Measurements from ENCODE around the gene FBLN1.

Gene FBLN1

GRCh38 chr22:45480717-45481116, 22.0 kb upstream of the FBLN1 start:
- Histone ChIP-seq H3K36me3 (ENCODE audit: control insufficient read depth, insufficient read depth, low read length) (no peaks in the 10 kb centered on the region), H3K79me2 (no peaks in the 10 kb centered on the region), H3K9me3 (ENCODE audit: control insufficient read depth, low read length) (no peaks in the 10 kb centered on the region), H3K4me2 (ENCODE audit: low read length) (no peak overlapping the region), H3K4me3 (ENCODE audit: low read depth, low read length) (no peak overlapping the region), H3K4me1 (peaks cover 23% of the 10 kb centered on the region), H3K27me3 (ENCODE audit: control insufficient read depth, insufficient read depth, low read length) (no peaks in the 10 kb centered on the region), H3K9ac (no peak overlapping the region), H2AFZ (no peak overlapping the region), H3K27ac (no peak overlapping the region)
- TF ChIP-seq CTCF (IDR thresholded peaks at IDR 0.05), result no peak

GRCh38 chr22:45481661-45482060, 21.0 kb upstream of the FBLN1 start:
- Histone ChIP-seq H3K4me3 (ENCODE audit: low read depth, low read length) (no peak overlapping the region), H3K27me3 (ENCODE audit: control insufficient read depth, insufficient read depth, low read length) (no peaks in the 10 kb centered on the region), H2AFZ (no peak overlapping the region), H3K4me1 (peaks cover 20% of the 10 kb centered on the region), H3K79me2 (no peaks in the 10 kb centered on the region), H3K27ac (no peak overlapping the region), H3K36me3 (ENCODE audit: control insufficient read depth, insufficient read depth, low read length) (no peaks in the 10 kb centered on the region), H3K9me3 (ENCODE audit: control insufficient read depth, low read length) (no peaks in the 10 kb centered on the region), H3K9ac (no peak overlapping the region), H3K4me2 (ENCODE audit: low read length) (no peak overlapping the region)
- TF ChIP-seq CTCF (IDR thresholded peaks at IDR 0.05), result no peak

GRCh38 chr22:45482169-45482568, 20.5 kb upstream of the FBLN1 start:
- no peaks in the 10 kb centered on the region for H3K27me3 ChIP-seq (ENCODE audit: control insufficient read depth, insufficient read depth, low read length)
- peak overlapping the region; percentile 29 for H3K27ac ChIP-seq
- H3K9me3 ChIP-seq (ENCODE audit: control insufficient read depth, low read length), result no peaks in the 10 kb centered on the region
- peaks cover 16% of the 10 kb centered on the region for H3K4me1 ChIP-seq
- H3K4me2 ChIP-seq (ENCODE audit: low read length), result no peak overlapping the region
- H3K4me3 ChIP-seq (ENCODE audit: low read depth, low read length), result no peak overlapping the region
- H3K9ac ChIP-seq, result no peak overlapping the region
- H3K79me2 ChIP-seq, result no peaks in the 10 kb centered on the region
- H3K36me3 ChIP-seq (ENCODE audit: control insufficient read depth, insufficient read depth, low read length), result no peaks in the 10 kb centered on the region
- H2AFZ ChIP-seq, result no peak overlapping the region
- no peak for TF ChIP-seq CTCF (IDR thresholded peaks at IDR 0.05)

- no peak for TF ChIP-seq CTCF (IDR thresholded peaks at IDR 0.05)
These were observed 19.4 kb upstream of the FBLN1 start for GRCh38 chr22:45483319-45483718.

GRCh38 chr22:45483918-45484499, 18.7 kb upstream of the FBLN1 start:
- Histone ChIP-seq H3K27me3 (ENCODE audit: control insufficient read depth, insufficient read depth, low read length) (no peaks in the 10 kb centered on the region), H3K4me1 (peaks cover 11% of the 10 kb centered on the region), H3K79me2 (no peaks in the 10 kb centered on the region), H2AFZ (peak overlapping the region; percentile 73), H3K4me3 (ENCODE audit: low read depth, low read length) (no peak overlapping the region), H3K4me2 (ENCODE audit: low read length) (no peak overlapping the region), H3K36me3 (ENCODE audit: control insufficient read depth, insufficient read depth, low read length) (no peaks in the 10 kb centered on the region), H3K9me3 (ENCODE audit: control insufficient read depth, low read length) (no peaks in the 10 kb centered on the region), H3K27ac (peak overlapping the region; percentile 42), H3K9ac (no peak overlapping the region)
- no peak for TF ChIP-seq CTCF (IDR thresholded peaks at IDR 0.05)

More at GRCh38 chr22:45483319-45483718, 19.4 kb upstream of the FBLN1 start:
- Histone ChIP-seq H3K9ac (no peak overlapping the region), H3K79me2 (no peaks in the 10 kb centered on the region), H3K27me3 (ENCODE audit: control insufficient read depth, insufficient read depth, low read length) (no peaks in the 10 kb centered on the region), H3K9me3 (ENCODE audit: control insufficient read depth, low read length) (no peaks in the 10 kb centered on the region), H3K4me2 (ENCODE audit: low read length) (no peak overlapping the region), H2AFZ (peak overlapping the region; percentile 73), H3K4me1 (peaks cover 11% of the 10 kb centered on the region), H3K36me3 (ENCODE audit: control insufficient read depth, insufficient read depth, low read length) (no peaks in the 10 kb centered on the region), H3K27ac (peak overlapping the region; percentile 36), H3K4me3 (ENCODE audit: low read depth, low read length) (no peak overlapping the region)
